HCT116 (cell line): Measurements from ENCODE around the gene APOBEC3B. TPM values are rescaled to one million over a fixed set of nuclear protein-coding genes. Genes with fewer than 3 reads are reported as not detected.

Experiments used
- ATAC-seq: fragments of 200-7000 bp; cut with Tn5 transposase; 2 replicates; pipeline ENCODE4 v1.9.1; 2020; ENCODE audit warnings: mild to moderate bottlenecking, moderate library complexity
- BruUV-seq: library from RNA; stranded (reverse); fragments of 400-500 nt; replicated peaks from 2 replicates; lab custom pipeline; 2021; lab: Mats Ljungman, UMichigan
- CTCF ChIA-PET: fragments of 300-600 bp; sonication (Branson Sonifier 250); formaldehyde crosslinking; loops from one replicate; lab custom pipeline; 2021; ENCODE audit warnings: antibody characterized with exemption; lab: Charles Lee
- POLR2A ChIA-PET: fragments of 300-600, 350-600 bp; sonication (Branson Sonifier 250); formaldehyde crosslinking; loops from one replicate; lab custom pipeline; 2021; ENCODE audit warnings: antibody characterized with exemption; lab: Charles Lee
- RAD21 ChIA-PET, 2 experiments: fragments of 300-600 bp; sonication (Branson Sonifier 250); formaldehyde crosslinking; loops; one replicate each; lab custom pipeline; 2023; ENCODE audit warnings: low total read pairs in 2 of 2; ENCODE audit not compliant: uncharacterized antibody in 2 of 2, unreplicated experiment in 2 of 2, low non-redundant PET in 1 of 2; lab: Charles Lee
- DNase-seq: peaks from one replicate; pipeline ENCODE4 v3.0.0-alpha.2; 2010; ENCODE audit warnings: low read depth, low spot score
- H2AFZ ChIP-seq: fragments of 200-600 bp; shearing (Covaris generic), sonication (generic); 2 replicates; pipeline ENCODE4 v1.6.1; 2017; ENCODE audit warnings: low read depth, mixed run types, mixed read lengths, antibody characterized with exemption, low read length; ENCODE audit not compliant: poor library complexity, severe bottlenecking
- H3K27ac ChIP-seq: 2 replicates; pipeline ENCODE4 v1.5.1; 2012; ENCODE audit warnings: low read depth, low read length
- H3K27me3 ChIP-seq: fragments of 200-600 bp; sonication (generic); 2 replicates; pipeline ENCODE4 v1.6.1; 2016; ENCODE audit warnings: mixed run types, low read length, mixed read lengths; ENCODE audit not compliant: insufficient read depth
- H3K36me3 ChIP-seq, 2 experiments: fragments of 200-500 bp in 1 of 2; fragments of 200-600 bp in 1 of 2; sonication (Bioruptor generic) in 1 of 2; sonication (generic) in 1 of 2; 2 replicates each; pipeline versions ENCODE4 v1.5.1 to v1.6.1; 2014 to 2016; ENCODE audit warnings: low read length in 2 of 2, inconsistent platforms in 1 of 2, mixed read lengths in 1 of 2, mixed run types in 1 of 2; ENCODE audit not compliant: insufficient read depth in 2 of 2, control insufficient read depth in 1 of 2
- H3K4me1 ChIP-seq, 2 experiments: fragments of 200-600 bp in 1 of 2; sonication (generic) in 1 of 2; 2 replicates each; pipeline versions ENCODE4 v1.5.1 to v1.6.1; 2012 to 2017; ENCODE audit warnings: low read length in 2 of 2, inconsistent platforms in 1 of 2, mild to moderate bottlenecking in 1 of 2, mixed read lengths in 1 of 2, mixed run types in 1 of 2, moderate library complexity in 1 of 2; ENCODE audit not compliant: insufficient read depth in 2 of 2, control insufficient read depth in 1 of 2
- H3K4me2 ChIP-seq: fragments of 200-600 bp; sonication (generic); 2 replicates; pipeline ENCODE4 v1.6.1; 2017; ENCODE audit warnings: mixed run types, low read length, mixed read lengths
- H3K4me3 ChIP-seq, 2 experiments: fragments of 200-600 bp in 1 of 2; sonication (generic) in 1 of 2; replicated peaks in 1 of 2; 2 replicates each; pipeline ENCODE4 v1.5.1; 2011 to 2016; ENCODE audit warnings: low read length in 2 of 2, control low read depth in 1 of 2, low read depth in 1 of 2, mild to moderate bottlenecking in 1 of 2, mixed read lengths in 1 of 2, mixed run types in 1 of 2
- H3K79me2 ChIP-seq: fragments of 200-600 bp; sonication (generic); 2 replicates; pipeline ENCODE4 v1.6.1; 2017; ENCODE audit warnings: mild to moderate bottlenecking, mixed run types, low read length, moderate library complexity, mixed read lengths; ENCODE audit not compliant: insufficient read depth
- H3K9ac ChIP-seq: fragments of 200-600 bp; sonication (generic); 2 replicates; pipeline ENCODE4 v1.6.1; 2016; ENCODE audit warnings: low read length, mixed read lengths
- H3K9me2 ChIP-seq: fragments of 200-600 bp; sonication (generic), shearing (Covaris generic); 2 replicates; pipeline ENCODE4 v1.6.1; 2017; ENCODE audit warnings: mixed run types, mild to moderate bottlenecking, moderate library complexity; ENCODE audit not compliant: insufficient read depth
- H3K9me3 ChIP-seq, 2 experiments: fragments of 200-500 bp in 1 of 2; fragments of 200-600 bp in 1 of 2; sonication (Bioruptor generic) in 1 of 2; sonication (generic) in 1 of 2; 2 replicates each; pipeline ENCODE4 v1.6.1; 2014 to 2017; ENCODE audit warnings: low read length in 2 of 2, mixed read lengths in 2 of 2, inconsistent platforms in 1 of 2, low read depth in 1 of 2, mild to moderate bottlenecking in 1 of 2, mixed run types in 1 of 2, moderate library complexity in 1 of 2; ENCODE audit not compliant: control insufficient read depth in 1 of 2, insufficient read depth in 1 of 2
- H4K20me1 ChIP-seq: fragments of 200-600 bp; sonication (generic), shearing (Covaris generic); 2 replicates; pipeline ENCODE4 v1.6.1; 2017; ENCODE audit warnings: mixed run types, mild to moderate bottlenecking, moderate library complexity; ENCODE audit not compliant: insufficient read depth
- CBX3 ChIP-seq: IDR thresholded peaks from 2 replicates; pipeline ENCODE4 v1.6.1; 2012; ENCODE audit warnings: low read depth
- CEBPB ChIP-seq: IDR thresholded peaks from 2 replicates; pipeline ENCODE4 v1.6.1; 2012; ENCODE audit warnings: low read depth
- EGR1 ChIP-seq: IDR thresholded peaks from 2 replicates; pipeline ENCODE4 v1.6.1; 2012; ENCODE audit warnings: low read depth
- EZH2 ChIP-seq: fragments of 200-600 bp; sonication (generic); IDR thresholded peaks from 2 replicates; pipeline ENCODE4 v1.6.1; 2017; ENCODE audit warnings: antibody characterized with exemption, mixed run types
- EZH2phosphoT487 ChIP-seq: fragments of 200-600 bp; IDR thresholded peaks from 2 replicates; pipeline ENCODE4 v1.6.1; 2018; ENCODE audit warnings: antibody characterized with exemption, borderline replicate concordance
- FOSL1 ChIP-seq: IDR thresholded peaks from 2 replicates; pipeline ENCODE4 v1.6.1; 2012; ENCODE audit warnings: low read depth
- JUND ChIP-seq: IDR thresholded peaks from 2 replicates; pipeline ENCODE4 v1.6.1; 2012
- POLR2AphosphoS5 ChIP-seq: IDR thresholded peaks from 2 replicates; pipeline ENCODE4 v1.6.1; 2011; ENCODE audit warnings: mild to moderate bottlenecking, low read depth, low read length, moderate library complexity
- RAD21 ChIP-seq: IDR thresholded peaks from 2 replicates; pipeline ENCODE4 v1.6.1; 2012; ENCODE audit warnings: low read depth, mild to moderate bottlenecking
- SIN3A ChIP-seq: IDR thresholded peaks from 2 replicates; pipeline ENCODE4 v1.6.1; 2012; ENCODE audit warnings: low read depth
- SP1 ChIP-seq: IDR thresholded peaks from 2 replicates; pipeline ENCODE4 v1.6.1; 2012; ENCODE audit warnings: low read depth
- SRF ChIP-seq: IDR thresholded peaks from 2 replicates; pipeline ENCODE4 v1.6.1; 2012; ENCODE audit warnings: low read depth
- TCF7L2 ChIP-seq: IDR thresholded peaks from 2 replicates; pipeline ENCODE4 v1.7.0; 2011; ENCODE audit warnings: borderline replicate concordance, inconsistent platforms; ENCODE audit not compliant: insufficient read depth, insufficient read length; ENCODE audit errors: extremely low read depth
- ZFX ChIP-seq: fragments of 450-650 bp; IDR thresholded peaks from 2 replicates; pipeline ENCODE4 v1.6.1; 2017
- ZNF274 ChIP-seq: fragments of 200-500 bp; sonication (Bioruptor generic); IDR thresholded peaks from 2 replicates; pipeline ENCODE4 v1.6.1; 2014; ENCODE audit warnings: mild to moderate bottlenecking, low read depth, low read length, inconsistent platforms
- intact Hi-C: fragments of 100-400 bp; cut with micrococcal nuclease; formaldehyde crosslinking; loops from 2 replicates; pipeline ENCODE4 v1.10.0; 2022
- total RNA-seq: library from RNA; stranded (reverse); gene quantifications from one replicate; pipeline ENCODE4 v1.2.1, GENCODE V29; 2021; ENCODE audit not compliant: unreplicated experiment
- TF ChIP-seq, protein P1 (sequence below): IDR thresholded peaks from 2 replicates; pipeline ENCODE4 v1.6.1; 2012
- TF ChIP-seq, protein P2 (sequence below): IDR thresholded peaks from 2 replicates; pipeline ENCODE4 v1.6.1; 2012
- TF ChIP-seq, protein P3 (sequence below): IDR thresholded peaks from 2 replicates; pipeline ENCODE4 v1.6.1; 2011; ENCODE audit warnings: mild to moderate bottlenecking, low read length, moderate library complexity; ENCODE audit not compliant: insufficient replicate concordance; ENCODE audit errors: extremely low read depth
- TF ChIP-seq, protein P4 (sequence below): IDR thresholded peaks from 2 replicates; pipeline ENCODE4 v1.6.1; 2012; ENCODE audit warnings: low read depth
- TF ChIP-seq, protein P5 (sequence below), 3 experiments: fragments of 200-600 bp in 1 of 3; sonication (generic) in 1 of 3; IDR thresholded peaks in 2 of 3; conservative IDR thresholded peaks in 1 of 3; 2 replicates each; pipeline ENCODE4 v1.5.1; 2012 to 2017; ENCODE audit warnings: low read depth in 2 of 3, low read length in 2 of 3, antibody characterized with exemption in 1 of 3, borderline replicate concordance in 1 of 3, control low read depth in 1 of 3, mild to moderate bottlenecking in 1 of 3, mixed read lengths in 1 of 3, mixed run types in 1 of 3, moderate library complexity in 1 of 3; ENCODE audit not compliant: insufficient read depth in 1 of 3

The APOBEC3B gene
- total RNA-seq, 1 experiment from 2014 or later, result 10.3 TPM

DNA sequence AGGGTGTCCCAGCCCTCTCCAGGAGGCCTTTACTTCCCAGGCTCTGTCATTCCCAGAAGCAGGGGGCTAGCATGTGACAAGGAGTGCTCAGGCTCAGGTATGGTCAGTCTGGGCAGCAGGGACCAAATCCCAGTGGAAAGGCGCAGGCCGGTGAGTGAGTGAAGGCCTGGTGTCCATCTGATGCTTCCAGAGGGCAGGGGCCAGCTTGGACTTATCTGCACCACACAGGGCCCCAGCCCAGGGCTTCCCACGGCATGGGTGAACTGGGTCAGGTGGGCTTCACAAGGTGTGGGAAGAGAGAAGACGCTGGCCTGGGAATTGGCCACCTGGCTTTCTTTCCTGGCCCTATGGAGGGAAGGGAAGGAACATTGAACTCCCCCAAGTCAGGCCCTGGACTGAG lies 45.1 kb upstream of the APOBEC3B start:
- ChIA-PET CTCF (no interaction called here), POLR2A (no interaction called here), RAD21 (no interaction called here)
- Histone ChIP-seq H3K79me2 (no peaks in the 10 kb centered on the region), H3K36me3 (no peaks in the 10 kb centered on the region), H3K4me3 (no peak overlapping the region), H3K9me2 (no peaks in the 10 kb centered on the region), H3K4me1 (peaks cover 24 to 26% of the 10 kb centered on the region in 2 experiments), H2AFZ (no peak overlapping the region), H3K4me2 (no peak overlapping the region), H3K27ac (no peak overlapping the region), H3K9ac (no peak overlapping the region), H3K9me3 (no peaks in the 10 kb centered on the region), H4K20me1 (no peaks in the 10 kb centered on the region), H3K27me3 (no peaks in the 10 kb centered on the region)
- no peak for DNase-seq
- no peak for TF ChIP-seq SIN3A
- no peak for TF ChIP-seq SP1
- TF ChIP-seq EGR1, result no peak
- no peak for TF ChIP-seq CEBPB
- TF ChIP-seq, protein P1, sequence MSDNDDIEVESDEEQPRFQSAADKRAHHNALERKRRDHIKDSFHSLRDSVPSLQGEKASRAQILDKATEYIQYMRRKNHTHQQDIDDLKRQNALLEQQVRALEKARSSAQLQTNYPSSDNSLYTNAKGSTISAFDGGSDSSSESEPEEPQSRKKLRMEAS, result no peak
- TF ChIP-seq, protein P2, sequence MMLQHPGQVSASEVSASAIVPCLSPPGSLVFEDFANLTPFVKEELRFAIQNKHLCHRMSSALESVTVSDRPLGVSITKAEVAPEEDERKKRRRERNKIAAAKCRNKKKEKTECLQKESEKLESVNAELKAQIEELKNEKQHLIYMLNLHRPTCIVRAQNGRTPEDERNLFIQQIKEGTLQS, result no peak
- TF ChIP-seq, protein P3, sequence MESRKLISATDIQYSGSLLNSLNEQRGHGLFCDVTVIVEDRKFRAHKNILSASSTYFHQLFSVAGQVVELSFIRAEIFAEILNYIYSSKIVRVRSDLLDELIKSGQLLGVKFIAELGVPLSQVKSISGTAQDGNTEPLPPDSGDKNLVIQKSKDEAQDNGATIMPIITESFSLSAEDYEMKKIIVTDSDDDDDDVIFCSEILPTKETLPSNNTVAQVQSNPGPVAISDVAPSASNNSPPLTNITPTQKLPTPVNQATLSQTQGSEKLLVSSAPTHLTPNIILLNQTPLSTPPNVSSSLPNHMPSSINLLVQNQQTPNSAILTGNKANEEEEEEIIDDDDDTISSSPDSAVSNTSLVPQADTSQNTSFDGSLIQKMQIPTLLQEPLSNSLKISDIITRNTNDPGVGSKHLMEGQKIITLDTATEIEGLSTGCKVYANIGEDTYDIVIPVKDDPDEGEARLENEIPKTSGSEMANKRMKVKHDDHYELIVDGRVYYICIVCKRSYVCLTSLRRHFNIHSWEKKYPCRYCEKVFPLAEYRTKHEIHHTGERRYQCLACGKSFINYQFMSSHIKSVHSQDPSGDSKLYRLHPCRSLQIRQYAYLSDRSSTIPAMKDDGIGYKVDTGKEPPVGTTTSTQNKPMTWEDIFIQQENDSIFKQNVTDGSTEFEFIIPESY, result no peak
- TF ChIP-seq EZH2phosphoT487, result no peak
- no peak for TF ChIP-seq SRF
- TF ChIP-seq, protein P4, sequence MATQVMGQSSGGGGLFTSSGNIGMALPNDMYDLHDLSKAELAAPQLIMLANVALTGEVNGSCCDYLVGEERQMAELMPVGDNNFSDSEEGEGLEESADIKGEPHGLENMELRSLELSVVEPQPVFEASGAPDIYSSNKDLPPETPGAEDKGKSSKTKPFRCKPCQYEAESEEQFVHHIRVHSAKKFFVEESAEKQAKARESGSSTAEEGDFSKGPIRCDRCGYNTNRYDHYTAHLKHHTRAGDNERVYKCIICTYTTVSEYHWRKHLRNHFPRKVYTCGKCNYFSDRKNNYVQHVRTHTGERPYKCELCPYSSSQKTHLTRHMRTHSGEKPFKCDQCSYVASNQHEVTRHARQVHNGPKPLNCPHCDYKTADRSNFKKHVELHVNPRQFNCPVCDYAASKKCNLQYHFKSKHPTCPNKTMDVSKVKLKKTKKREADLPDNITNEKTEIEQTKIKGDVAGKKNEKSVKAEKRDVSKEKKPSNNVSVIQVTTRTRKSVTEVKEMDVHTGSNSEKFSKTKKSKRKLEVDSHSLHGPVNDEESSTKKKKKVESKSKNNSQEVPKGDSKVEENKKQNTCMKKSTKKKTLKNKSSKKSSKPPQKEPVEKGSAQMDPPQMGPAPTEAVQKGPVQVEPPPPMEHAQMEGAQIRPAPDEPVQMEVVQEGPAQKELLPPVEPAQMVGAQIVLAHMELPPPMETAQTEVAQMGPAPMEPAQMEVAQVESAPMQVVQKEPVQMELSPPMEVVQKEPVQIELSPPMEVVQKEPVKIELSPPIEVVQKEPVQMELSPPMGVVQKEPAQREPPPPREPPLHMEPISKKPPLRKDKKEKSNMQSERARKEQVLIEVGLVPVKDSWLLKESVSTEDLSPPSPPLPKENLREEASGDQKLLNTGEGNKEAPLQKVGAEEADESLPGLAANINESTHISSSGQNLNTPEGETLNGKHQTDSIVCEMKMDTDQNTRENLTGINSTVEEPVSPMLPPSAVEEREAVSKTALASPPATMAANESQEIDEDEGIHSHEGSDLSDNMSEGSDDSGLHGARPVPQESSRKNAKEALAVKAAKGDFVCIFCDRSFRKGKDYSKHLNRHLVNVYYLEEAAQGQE, result no peak
- no peak for TF ChIP-seq JUND
- no peak for TF ChIP-seq CBX3
- no peak for TF ChIP-seq RAD21
- no peak for TF ChIP-seq ZFX
- TF ChIP-seq EZH2, result no peak
- TF ChIP-seq POLR2AphosphoS5, result no peak
- no peak for TF ChIP-seq TCF7L2
- no peak for TF ChIP-seq FOSL1
- TF ChIP-seq, protein P5, sequence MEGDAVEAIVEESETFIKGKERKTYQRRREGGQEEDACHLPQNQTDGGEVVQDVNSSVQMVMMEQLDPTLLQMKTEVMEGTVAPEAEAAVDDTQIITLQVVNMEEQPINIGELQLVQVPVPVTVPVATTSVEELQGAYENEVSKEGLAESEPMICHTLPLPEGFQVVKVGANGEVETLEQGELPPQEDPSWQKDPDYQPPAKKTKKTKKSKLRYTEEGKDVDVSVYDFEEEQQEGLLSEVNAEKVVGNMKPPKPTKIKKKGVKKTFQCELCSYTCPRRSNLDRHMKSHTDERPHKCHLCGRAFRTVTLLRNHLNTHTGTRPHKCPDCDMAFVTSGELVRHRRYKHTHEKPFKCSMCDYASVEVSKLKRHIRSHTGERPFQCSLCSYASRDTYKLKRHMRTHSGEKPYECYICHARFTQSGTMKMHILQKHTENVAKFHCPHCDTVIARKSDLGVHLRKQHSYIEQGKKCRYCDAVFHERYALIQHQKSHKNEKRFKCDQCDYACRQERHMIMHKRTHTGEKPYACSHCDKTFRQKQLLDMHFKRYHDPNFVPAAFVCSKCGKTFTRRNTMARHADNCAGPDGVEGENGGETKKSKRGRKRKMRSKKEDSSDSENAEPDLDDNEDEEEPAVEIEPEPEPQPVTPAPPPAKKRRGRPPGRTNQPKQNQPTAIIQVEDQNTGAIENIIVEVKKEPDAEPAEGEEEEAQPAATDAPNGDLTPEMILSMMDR (IDR thresholded peaks at IDR 0.05 in 2 of 3, conservative IDR thresholded peaks at IDR 0.05 in 1 of 3; ENCODE audit: borderline replicate concordance in 1 of 3, insufficient read depth in 1 of 3, low read depth in 2 of 3, low read length in 2 of 3), result no peak
- TF ChIP-seq ZNF274, result no peak
- intact Hi-C loops, result no loop called here
- no peak for ATAC-seq
- BruUV-seq, result no TSS peak
